Measurements from ENCODE around the gene PAQR5.

PAQR5 gene

DNA sequence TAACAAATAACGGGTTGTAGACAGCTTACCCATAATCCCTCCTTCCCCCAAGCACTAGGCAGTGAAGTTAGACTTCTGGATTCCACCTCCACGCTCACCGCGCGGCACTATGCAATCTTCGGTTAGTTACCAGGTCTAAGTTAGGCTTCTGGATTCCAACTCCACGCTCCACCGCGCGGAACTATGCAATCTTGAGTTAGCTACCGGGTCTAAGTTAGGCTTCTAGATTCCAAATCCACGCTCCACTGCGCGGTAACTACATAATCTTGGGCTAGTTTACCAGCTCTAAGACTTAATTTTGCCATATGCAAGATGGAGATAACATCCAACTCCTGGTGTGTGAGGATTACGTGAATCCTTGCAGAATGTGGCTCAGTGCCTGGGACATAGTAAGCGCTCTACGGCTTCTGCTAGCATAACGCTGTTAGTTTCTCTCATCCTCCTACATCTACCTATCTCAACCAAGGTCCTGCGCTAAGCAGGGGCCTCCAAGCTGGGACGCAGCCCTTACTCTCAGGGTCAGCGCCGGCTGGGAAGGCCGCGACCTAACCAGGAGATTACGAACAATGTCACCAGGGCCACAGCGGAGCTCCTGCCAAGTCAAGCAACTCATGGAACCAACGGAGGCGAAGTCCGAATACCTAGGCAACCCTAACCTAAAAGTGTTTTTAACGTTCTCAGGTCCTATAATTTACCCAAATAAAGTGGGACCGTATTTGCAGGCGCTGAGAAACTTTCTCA, 153.4 kb downstream of the PAQR5 start:
- H3K4me1 Mint-ChIP-seq, result peaks cover 33% of the 10 kb centered on the region
- no peaks in the 10 kb centered on the region for H3K9me3 Mint-ChIP-seq
- peak overlapping the region; percentile 93 to 98 (median 96) for H3K4me3 Mint-ChIP-seq
- no peak for TF ChIP-seq CTCF (IDR thresholded peaks at IDR 0.05; ENCODE audit: unreplicated experiment in 3 of 3)
- H3K36me3 Mint-ChIP-seq (ENCODE audit: low read depth), result peaks cover 35% of the 10 kb centered on the region
- H3K27ac Mint-ChIP-seq, result peak overlapping the region; percentile 93 to 100 (median 99)
- H3K27me3 Mint-ChIP-seq (ENCODE audit: low read depth), result no peaks in the 10 kb centered on the region

DNA sequence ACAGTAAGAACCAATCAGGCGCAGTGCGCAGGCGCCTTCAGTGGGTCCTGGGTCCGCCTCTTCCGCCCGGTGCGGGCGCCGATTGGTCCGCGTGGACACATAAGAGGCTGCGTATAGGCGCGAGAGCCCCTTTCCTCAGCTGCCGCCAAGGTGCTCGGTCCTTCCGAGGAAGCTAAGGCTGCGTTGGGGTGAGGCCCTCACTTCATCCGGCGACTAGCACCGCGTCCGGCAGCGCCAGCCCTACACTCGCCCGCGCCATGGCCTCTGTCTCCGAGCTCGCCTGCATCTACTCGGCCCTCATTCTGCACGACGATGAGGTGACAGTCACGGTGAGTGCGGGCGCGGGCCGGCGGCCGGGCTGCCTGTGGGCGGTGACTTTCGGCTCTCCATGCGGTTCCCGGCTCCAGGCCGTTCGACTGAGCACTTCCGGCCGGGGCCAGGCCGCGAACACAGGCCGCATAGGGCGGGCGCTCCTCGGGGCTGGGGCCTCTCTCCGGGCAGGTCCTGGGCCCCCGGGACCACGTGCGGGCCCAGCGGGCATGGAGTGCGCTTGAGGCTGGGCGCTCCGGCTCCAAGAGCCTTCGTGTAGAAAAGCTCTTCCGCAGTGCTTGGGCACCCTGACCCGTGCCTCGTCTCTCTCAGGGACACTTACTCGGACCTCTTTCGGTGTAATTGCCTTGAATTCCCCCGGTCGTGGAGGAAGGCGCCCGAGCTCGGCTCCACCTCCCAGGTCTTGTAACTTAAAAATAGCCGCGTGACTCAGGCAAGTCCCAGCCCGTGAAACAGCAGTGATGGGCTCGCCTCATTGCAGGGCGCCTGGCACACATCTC, 154.2 kb downstream of the PAQR5 start, which contains the start of gene RPLP1:
RPLP1 (plus strand) TSS at position 127 of the 830 bp plus-strand sequence; CDS start at position 258, 131 bp downstream.
- Mint-ChIP-seq H3K9me3 (no peaks in the 10 kb centered on the region), H3K27ac (peak within 1 kb of the TSS; percentile 93 to 100 (median 99)), H3K4me1 (peaks cover 33% of the 10 kb centered on the region), H3K27me3 (ENCODE audit: low read depth) (no peaks in the 10 kb centered on the region), H3K36me3 (ENCODE audit: low read depth) (peaks cover 41% of the 10 kb centered on the region), H3K4me3 (peak within 1 kb of the TSS; percentile 93 to 98 (median 96))
- no peak for TF ChIP-seq CTCF (IDR thresholded peaks at IDR 0.05; ENCODE audit: unreplicated experiment in 3 of 3)

DNA sequence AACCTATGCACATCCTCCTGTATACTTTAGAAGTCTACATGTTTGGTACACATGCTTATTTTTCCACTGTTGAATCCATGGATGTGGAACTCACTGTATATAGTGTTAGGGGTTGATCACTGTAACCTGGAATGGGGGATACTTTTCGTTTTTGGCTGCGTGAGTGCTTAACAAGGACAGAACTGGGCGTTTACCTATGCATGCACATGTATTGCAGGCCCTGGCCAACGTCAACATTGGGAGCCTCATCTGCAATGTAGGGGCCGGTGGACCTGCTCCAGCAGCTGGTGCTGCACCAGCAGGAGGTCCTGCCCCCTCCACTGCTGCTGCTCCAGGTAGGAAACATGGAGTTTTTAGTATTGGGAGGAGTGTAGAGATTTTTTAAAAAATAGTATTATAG, 156.2 kb downstream of the PAQR5 start:
- peaks cover 33% of the 10 kb centered on the region for H3K4me1 Mint-ChIP-seq
- H3K27ac Mint-ChIP-seq, result peak overlapping the region in 2 of 3 experiments; percentile 0 to 17
- peaks cover 41% of the 10 kb centered on the region for H3K36me3 Mint-ChIP-seq (ENCODE audit: low read depth)
- H3K4me3 Mint-ChIP-seq, result peak overlapping the region; percentile 93 to 98 (median 96)
- H3K9me3 Mint-ChIP-seq, result no peaks in the 10 kb centered on the region
- no peak for TF ChIP-seq CTCF (IDR thresholded peaks at IDR 0.05; ENCODE audit: unreplicated experiment in 3 of 3)
- H3K27me3 Mint-ChIP-seq (ENCODE audit: low read depth), result no peaks in the 10 kb centered on the region

DNA sequence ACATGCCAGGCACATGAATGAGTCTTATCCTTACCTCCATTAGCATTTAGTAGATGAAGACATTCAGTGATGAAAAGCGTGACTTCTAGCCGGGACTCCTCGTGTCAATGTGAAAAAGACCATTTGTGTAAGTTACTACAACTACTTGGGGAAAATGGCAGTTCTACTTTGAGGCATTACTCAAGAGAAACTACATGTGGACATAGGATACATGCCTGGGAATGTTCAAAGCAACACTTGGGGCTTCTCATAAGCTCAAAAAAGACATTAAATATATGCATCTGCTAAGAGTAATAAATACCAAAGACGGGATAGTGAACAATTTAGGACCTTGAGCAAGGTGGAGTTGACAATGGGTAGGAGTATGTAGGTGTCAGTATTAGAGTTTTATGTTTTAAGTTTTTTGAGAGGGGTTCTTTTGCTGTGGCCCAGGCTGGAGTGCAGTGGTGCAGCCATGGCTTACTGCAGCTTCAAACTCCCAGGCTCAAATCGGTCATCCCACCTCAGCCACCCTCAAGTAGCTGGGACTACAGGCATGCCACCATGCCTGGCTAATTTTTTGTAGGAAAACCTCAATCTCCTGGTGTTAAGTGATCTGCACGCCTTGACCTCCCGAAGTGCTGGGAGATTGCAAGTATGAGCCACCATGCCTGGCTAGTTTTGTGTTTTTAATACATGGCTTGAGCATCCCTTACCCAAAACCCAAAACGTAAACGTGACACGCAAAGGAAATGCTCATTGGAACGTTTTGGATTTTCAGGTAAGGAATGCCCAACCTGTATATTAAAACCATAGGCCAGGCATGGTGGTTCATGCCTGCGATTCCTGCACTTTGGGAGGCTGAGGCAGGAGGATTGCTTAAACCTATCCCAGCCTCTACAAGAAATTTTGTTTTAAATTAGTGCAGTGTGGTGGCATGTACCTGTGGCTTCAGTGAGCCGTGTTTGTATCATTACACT, 157.8 kb downstream of the PAQR5 start:
- Mint-ChIP-seq H3K36me3 (ENCODE audit: low read depth) (peaks cover 41% of the 10 kb centered on the region), H3K27me3 (ENCODE audit: low read depth) (no peaks in the 10 kb centered on the region), H3K4me1 (peaks cover 33% of the 10 kb centered on the region), H3K27ac (no peak overlapping the region), H3K9me3 (no peaks in the 10 kb centered on the region), H3K4me3 (peak overlapping the region; percentile 31 to 59 (median 46))
- TF ChIP-seq CTCF (IDR thresholded peaks at IDR 0.05; ENCODE audit: unreplicated experiment in 3 of 3), result no peak
